ENCODE measurements around the gene CHRDL2. TPM values are rescaled to one million over a fixed set of nuclear protein-coding genes. Genes with fewer than 3 reads are reported as not detected.

CHRDL2 gene
- total RNA-seq, 1 experiment from 2014 or later: 0.37 TPM

GRCh38 chr11:74778581-74778980 lies 47.4 kb upstream of the CHRDL2 start:
- H3K27me3 Mint-ChIP-seq (ENCODE audit: low read depth): no peaks in the 10 kb centered on the region
- POLR2A ChIA-PET: no interaction called here
- ATAC-seq (no peak), DNase-seq (ENCODE audit: low spot score) (no peak)
- no peak overlapping the region for H3K4me3 Mint-ChIP-seq
- H3K27ac Mint-ChIP-seq: no peak overlapping the region
- TF ChIP-seq GTF2I (CRISPR knock-in tag; conservative IDR thresholded peaks at IDR 0.05) (no peak), RELA (CRISPR knock-in tag; IDR thresholded peaks at IDR 0.05; ENCODE audit: borderline replicate concordance) (no peak), NR3C1 (CRISPR knock-in tag; conservative IDR thresholded peaks at IDR 0.05; ENCODE audit: low read depth) (no peak), KAT7 (CRISPR knock-in tag; IDR thresholded peaks at IDR 0.05; ENCODE audit: borderline replicate concordance) (no peak), RORB (CRISPR knock-in tag; IDR thresholded peaks at IDR 0.05) (no peak), OVOL2 (CRISPR knock-in tag; IDR thresholded peaks at IDR 0.05; ENCODE audit: borderline replicate concordance) (no peak)
- TF ChIP-seq, protein P1, sequence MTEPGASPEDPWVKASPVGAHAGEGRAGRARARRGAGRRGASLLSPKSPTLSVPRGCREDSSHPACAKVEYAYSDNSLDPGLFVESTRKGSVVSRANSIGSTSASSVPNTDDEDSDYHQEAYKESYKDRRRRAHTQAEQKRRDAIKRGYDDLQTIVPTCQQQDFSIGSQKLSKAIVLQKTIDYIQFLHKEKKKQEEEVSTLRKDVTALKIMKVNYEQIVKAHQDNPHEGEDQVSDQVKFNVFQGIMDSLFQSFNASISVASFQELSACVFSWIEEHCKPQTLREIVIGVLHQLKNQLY (CRISPR knock-in tag; IDR thresholded peaks at IDR 0.05): no peak
- no peaks in the 10 kb centered on the region for H3K36me3 Mint-ChIP-seq
- no peaks in the 10 kb centered on the region for H3K9me3 Mint-ChIP-seq
- H3K4me1 Mint-ChIP-seq: no peaks in the 10 kb centered on the region
- CTCF ChIA-PET: no interaction called here

- ATAC-seq: no peak
- DNase-seq (ENCODE audit: low spot score): no peak
- H3K4me3 Mint-ChIP-seq: no peak overlapping the region
- no peaks in the 10 kb centered on the region for H3K27me3 Mint-ChIP-seq (ENCODE audit: low read depth)
- H3K4me1 Mint-ChIP-seq: no peaks in the 10 kb centered on the region
- H3K9me3 Mint-ChIP-seq: no peaks in the 10 kb centered on the region
- CTCF ChIA-PET: no interaction called here
- no peaks in the 10 kb centered on the region for H3K36me3 Mint-ChIP-seq
- no peak for TF ChIP-seq ELF4 (CRISPR knock-in tag; IDR thresholded peaks at IDR 0.05; ENCODE audit: low read depth)
- no peak for TF ChIP-seq RELA (CRISPR knock-in tag; IDR thresholded peaks at IDR 0.05; ENCODE audit: borderline replicate concordance)
- no peak for TF ChIP-seq E2F1 (CRISPR knock-in tag; IDR thresholded peaks at IDR 0.05)
- TF ChIP-seq, protein P2, sequence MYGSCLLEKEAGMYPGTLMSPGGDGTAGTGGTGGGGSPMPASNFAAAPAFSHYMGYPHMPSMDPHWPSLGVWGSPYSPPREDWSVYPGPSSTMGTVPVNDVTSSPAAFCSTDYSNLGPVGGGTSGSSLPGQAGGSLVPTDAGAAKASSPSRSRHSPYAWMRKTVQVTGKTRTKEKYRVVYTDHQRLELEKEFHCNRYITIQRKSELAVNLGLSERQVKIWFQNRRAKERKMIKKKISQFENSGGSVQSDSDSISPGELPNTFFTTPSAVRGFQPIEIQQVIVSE (CRISPR knock-in tag; IDR thresholded peaks at IDR 0.05; ENCODE audit: borderline replicate concordance): no peak
- TF ChIP-seq MAX (CRISPR knock-in tag; IDR thresholded peaks at IDR 0.05): no peak
- no peak for TF ChIP-seq MXD4 (CRISPR knock-in tag; IDR thresholded peaks at IDR 0.05; ENCODE audit: borderline replicate concordance)
- no peak for TF ChIP-seq TEAD1 (CRISPR knock-in tag; IDR thresholded peaks at IDR 0.05)
- TF ChIP-seq STAT6 (CRISPR knock-in tag; conservative IDR thresholded peaks at IDR 0.05; ENCODE audit: low read depth): no peak
- H3K27ac Mint-ChIP-seq: no peak overlapping the region
- POLR2A ChIA-PET: no interaction called here
Observed at GRCh38 chr11:74777877-74778276, 46.7 kb upstream of the CHRDL2 start.

DNA sequence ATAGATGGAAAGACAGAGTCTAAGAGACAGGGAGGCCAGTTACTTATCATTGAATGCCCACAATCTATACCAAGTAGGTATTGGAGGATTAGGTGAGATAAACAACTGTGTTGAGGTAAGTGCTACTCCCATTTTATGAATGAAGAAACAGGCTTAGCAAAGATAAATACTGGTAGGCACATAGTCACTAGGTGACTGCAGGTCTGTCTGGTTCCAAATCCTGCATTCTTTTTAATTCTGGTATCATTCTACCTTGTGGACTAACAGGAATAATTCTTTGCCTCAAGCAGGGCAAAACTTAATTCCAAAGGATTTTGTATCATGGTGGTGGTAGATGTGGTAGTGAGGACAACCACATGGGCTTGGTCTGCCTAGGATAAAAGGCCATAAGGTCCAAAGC lies 45.8 kb upstream of the CHRDL2 start:
- Mint-ChIP-seq H3K36me3 (no peaks in the 10 kb centered on the region), H3K27ac (no peak overlapping the region)
- ATAC-seq: no peak
- TF ChIP-seq NFATC4 (CRISPR knock-in tag; IDR thresholded peaks at IDR 0.05) (no peak), ZNF121 (CRISPR knock-in tag; IDR thresholded peaks at IDR 0.05) (no peak), ZNF219 (CRISPR knock-in tag; IDR thresholded peaks at IDR 0.05; ENCODE audit: borderline replicate concordance) (no peak), ZNF396 (CRISPR knock-in tag; IDR thresholded peaks at IDR 0.05; ENCODE audit: borderline replicate concordance) (no peak), KAT7 (CRISPR knock-in tag; IDR thresholded peaks at IDR 0.05; ENCODE audit: borderline replicate concordance) (no peak), CBFB (CRISPR knock-in tag; IDR thresholded peaks at IDR 0.05; ENCODE audit: low read depth) (no peak), NR1H2 (CRISPR knock-in tag; IDR thresholded peaks at IDR 0.05) (no peak), GTF2I (CRISPR knock-in tag; conservative IDR thresholded peaks at IDR 0.05) (no peak), USF1 (CRISPR knock-in tag; IDR thresholded peaks at IDR 0.05) (no peak)
- TF ChIP-seq, protein P3, sequence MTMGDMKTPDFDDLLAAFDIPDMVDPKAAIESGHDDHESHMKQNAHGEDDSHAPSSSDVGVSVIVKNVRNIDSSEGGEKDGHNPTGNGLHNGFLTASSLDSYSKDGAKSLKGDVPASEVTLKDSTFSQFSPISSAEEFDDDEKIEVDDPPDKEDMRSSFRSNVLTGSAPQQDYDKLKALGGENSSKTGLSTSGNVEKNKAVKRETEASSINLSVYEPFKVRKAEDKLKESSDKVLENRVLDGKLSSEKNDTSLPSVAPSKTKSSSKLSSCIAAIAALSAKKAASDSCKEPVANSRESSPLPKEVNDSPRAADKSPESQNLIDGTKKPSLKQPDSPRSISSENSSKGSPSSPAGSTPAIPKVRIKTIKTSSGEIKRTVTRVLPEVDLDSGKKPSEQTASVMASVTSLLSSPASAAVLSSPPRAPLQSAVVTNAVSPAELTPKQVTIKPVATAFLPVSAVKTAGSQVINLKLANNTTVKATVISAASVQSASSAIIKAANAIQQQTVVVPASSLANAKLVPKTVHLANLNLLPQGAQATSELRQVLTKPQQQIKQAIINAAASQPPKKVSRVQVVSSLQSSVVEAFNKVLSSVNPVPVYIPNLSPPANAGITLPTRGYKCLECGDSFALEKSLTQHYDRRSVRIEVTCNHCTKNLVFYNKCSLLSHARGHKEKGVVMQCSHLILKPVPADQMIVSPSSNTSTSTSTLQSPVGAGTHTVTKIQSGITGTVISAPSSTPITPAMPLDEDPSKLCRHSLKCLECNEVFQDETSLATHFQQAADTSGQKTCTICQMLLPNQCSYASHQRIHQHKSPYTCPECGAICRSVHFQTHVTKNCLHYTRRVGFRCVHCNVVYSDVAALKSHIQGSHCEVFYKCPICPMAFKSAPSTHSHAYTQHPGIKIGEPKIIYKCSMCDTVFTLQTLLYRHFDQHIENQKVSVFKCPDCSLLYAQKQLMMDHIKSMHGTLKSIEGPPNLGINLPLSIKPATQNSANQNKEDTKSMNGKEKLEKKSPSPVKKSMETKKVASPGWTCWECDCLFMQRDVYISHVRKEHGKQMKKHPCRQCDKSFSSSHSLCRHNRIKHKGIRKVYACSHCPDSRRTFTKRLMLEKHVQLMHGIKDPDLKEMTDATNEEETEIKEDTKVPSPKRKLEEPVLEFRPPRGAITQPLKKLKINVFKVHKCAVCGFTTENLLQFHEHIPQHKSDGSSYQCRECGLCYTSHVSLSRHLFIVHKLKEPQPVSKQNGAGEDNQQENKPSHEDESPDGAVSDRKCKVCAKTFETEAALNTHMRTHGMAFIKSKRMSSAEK (CRISPR knock-in tag; IDR thresholded peaks at IDR 0.05; ENCODE audit: borderline replicate concordance): no peak

More for the DNA sequence above, 45.8 kb upstream of the CHRDL2 start:
- ChIA-PET POLR2A (no interaction called here), CTCF (no interaction called here)
- Mint-ChIP-seq H3K4me1 (no peaks in the 10 kb centered on the region), H3K9me3 (no peaks in the 10 kb centered on the region), H3K27me3 (ENCODE audit: low read depth) (no peaks in the 10 kb centered on the region), H3K4me3 (no peak overlapping the region)
- DNase-seq (ENCODE audit: low spot score): no peak

Data from WTC11 (cell line).